ENCODE data around the gene PTPN9.
A peak's percentile ranks its signal among the peaks of the same experiment; 100 is the strongest.
"Not testable (repeated sequence)": the region's sequence is repeated elsewhere in the genome, so short reads cannot be mapped to it uniquely, and the experiment has no call there.

Gene PTPN9

DNA sequence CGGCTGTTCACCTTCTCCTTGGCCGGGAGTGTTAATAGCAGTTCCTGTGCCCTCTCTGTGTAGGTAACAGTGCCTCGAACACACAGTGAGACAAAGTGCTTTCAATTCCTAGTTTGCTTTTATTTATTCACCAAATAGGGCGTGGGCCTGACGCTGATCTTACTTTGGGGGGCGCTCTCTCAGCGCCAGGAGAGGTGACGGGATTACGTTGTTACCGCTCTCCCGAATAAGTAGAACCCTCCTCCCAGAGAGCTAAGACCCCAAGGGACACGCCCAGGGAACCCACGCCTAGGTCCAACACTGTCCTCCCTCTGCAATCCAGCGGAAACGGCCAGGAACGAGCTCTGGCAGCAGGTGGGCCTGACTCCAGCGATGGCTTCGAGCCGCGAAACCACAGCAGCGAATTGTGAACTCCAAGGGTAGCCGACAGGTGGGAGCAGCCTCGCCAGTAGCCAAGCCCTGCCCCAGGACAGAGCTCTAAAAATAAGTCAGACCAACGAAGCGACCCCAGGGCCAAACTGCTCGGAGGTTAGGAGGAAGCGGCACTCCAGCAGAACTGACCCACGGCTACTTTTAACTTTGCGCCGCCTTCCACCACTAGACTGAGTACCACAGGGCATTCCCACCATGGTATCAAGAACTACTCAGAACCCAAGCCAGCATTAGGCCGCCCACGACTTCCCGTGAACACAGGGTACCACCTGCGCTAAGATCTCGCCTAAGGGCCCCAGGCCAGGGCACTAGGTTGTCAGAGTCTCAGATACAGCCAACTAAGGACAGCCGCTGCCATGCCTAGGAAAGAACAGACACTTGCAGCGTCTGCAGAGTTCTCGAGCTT, 126.0 kb downstream of the PTPN9 start:
- DNase-seq: peak; percentile 68 to 82

GRCh38 chr15:75452364-75452864, 126.7 kb downstream of the PTPN9 start:
- peak; percentile 65 to 84 for DNase-seq

- DNase-seq: peak; percentile 100
Measured at GRCh38 chr15:75451674-75452363, 127.3 kb downstream of the PTPN9 start, which contains the start of gene SIN3A. SIN3A (minus strand) TSS chr15:75451690; CDS start chr15:75430375, 21,315 bp downstream.

DNA sequence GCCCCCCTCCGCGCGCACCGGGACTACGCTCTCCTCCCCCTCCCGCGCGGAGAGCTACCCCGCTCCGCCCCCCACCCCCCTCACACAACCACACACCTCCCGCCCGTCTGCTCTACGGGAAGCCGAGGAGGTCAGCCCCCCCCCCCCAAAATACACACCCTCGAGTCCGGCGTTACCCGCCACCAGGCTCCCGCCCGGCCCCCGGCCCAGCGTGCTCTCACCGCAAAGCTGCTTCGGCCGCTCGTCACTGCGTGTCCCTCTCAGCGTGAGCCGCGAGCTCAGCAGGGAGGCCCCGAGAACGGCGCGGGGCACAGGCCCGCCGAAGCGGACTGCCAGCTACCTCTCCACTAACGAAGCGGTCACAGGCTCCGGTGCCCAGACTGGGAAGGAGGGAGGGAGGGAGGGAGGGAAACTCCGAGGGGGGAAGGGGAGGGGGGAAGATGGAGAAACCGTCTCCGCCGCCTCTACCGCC, 127.9 kb downstream of the PTPN9 start:
- no peak for DNase-seq

GRCh38 chr15:75450307-75451201, 128.6 kb downstream of the PTPN9 start:
- DNase-seq: peak; percentile 96 to 98

GRCh38 chr15:75449585-75450306, 129.4 kb downstream of the PTPN9 start:
- no peak for DNase-seq

DNA sequence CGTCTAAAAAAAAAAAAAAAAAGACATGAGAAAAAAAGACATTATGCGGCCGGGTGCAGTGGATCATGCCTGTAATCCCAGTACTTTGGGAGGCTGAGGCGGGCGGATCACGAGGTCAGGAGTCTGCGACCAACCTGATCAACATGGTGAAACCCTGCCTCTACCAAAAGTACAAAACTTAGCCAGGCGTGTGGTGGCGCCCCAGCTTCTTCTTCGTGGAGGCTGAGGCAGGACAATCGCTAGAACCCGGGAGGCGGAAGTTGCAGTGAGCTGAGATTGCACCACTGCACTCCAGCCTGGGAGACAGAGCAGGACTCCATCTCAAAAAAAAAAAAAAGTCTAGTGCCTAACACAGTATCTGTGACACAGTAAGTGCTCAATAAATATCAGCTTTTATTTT, 130.9 kb downstream of the PTPN9 start:
- not testable (repeated sequence) for DNase-seq

DNA sequence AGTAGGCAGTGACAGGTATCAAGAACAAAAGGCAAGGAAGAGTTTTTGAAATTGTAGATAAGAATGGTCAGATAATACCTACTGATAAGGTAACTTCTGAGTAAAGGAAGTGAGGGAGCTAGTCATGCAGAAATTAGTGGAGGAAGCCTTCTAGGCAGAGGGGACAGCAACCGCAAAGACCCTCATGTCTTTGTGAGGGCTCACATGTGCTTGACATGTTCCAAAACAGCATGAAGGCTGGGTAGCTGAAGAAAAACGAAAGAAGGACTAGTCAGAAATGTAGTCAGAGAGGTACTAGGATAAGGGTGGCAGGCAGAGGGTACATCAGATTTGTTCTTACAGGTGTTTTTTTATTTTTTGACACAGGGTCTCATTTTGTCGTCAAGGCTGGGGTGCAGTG, 133.0 kb downstream of the PTPN9 start:
- no peak for DNase-seq

DNA sequence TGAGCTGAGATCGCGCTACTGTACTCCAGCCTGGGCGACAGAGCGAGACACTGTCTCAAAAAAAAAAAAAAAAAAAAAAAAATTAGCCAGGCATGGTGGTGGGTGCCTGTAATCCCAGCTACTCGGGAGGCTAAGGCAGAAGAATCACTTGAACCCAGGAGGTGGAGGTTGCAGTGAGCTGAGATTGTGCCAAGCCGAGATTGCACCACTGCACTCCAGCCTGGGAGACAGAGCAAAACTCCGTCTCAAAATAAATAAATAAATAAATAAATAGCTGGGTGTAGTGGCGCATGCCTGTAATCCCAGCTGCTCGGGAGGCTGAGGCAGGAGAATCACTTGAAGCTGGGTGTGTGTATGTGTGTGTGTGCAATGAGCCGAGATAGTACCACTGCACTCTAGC, 133.8 kb downstream of the PTPN9 start:
- not testable (repeated sequence) for DNase-seq

GRCh38 chr15:75443972-75444453, 135.1 kb downstream of the PTPN9 start:
- DNase-seq: not testable (repeated sequence)

- no peak for DNase-seq
Measured at GRCh38 chr15:75437721-75438120, 141.4 kb downstream of the PTPN9 start.

- DNase-seq: no peak
Measured at GRCh38 chr15:75436881-75437280, 142.2 kb downstream of the PTPN9 start.

GRCh38 chr15:75431682-75432081, 147.4 kb downstream of the PTPN9 start:
- DNase-seq: no peak

GRCh38 chr15:75431270-75431669, 147.8 kb downstream of the PTPN9 start:
- no peak for DNase-seq

DNA sequence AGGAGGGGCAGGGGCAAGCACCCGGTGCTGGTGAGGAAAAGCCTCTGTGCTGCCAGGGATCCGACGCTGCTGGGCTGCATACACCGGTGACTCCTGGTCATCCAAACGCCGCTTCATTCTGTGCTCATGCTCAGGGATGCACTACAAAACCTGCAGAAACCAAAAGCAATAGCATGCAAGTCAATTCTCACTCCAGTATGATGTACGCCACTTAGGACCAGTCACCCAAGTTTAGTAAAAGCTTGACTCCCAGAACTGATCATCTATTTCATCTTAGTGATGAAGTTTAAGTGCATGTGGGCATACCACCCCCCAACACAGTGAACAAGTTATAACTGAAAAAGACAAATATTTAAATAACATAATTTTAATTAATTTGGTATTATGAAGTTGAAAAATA, 148.9 kb downstream of the PTPN9 start:
- no peak for DNase-seq

DNA sequence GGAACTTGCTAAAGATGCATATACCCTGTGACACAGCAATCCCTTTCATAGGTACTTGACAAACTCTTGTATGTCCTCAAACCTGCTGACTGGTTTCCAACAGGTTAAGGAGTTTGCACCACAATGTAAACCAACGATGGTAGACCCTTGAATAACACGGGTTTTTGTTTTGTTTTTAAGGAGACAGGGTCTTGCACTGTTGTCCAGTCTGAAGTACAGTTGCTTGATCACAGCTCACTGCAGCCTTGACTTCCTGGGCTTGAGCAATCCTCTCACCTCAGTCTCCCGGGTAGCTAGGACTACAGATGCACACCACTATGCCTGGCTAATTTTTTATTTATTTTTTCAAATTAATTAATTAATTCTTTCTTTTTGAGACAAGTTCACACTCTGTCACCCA, 151.0 kb downstream of the PTPN9 start:
- DNase-seq: no peak

DNA sequence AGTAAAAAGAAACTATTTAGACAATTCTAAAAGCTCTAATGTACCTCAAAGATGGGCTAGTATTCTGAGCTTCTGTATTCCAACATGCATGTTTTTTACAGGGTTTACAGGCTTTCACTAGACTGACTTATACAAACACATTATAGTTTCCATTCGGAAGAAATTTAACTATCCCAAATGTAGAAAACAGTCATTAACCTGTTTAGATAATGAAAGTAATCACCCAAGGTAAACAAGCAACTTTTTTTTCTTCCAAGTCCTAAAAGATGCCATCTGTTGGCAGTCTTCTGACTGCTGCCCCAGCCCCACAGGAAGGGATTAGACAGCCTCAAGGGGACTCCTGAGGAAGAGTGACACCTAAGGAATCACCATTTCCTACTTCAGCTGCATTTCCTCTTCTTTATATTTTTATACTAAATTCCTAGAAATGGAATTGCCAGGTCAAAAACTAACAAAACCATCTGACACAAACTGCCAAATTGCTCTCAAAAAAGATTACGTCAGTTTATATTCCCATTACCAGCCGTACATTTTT, 153.1 kb downstream of the PTPN9 start:
- DNase-seq: peak in 1 of 2 experiments; percentile 53

DNA sequence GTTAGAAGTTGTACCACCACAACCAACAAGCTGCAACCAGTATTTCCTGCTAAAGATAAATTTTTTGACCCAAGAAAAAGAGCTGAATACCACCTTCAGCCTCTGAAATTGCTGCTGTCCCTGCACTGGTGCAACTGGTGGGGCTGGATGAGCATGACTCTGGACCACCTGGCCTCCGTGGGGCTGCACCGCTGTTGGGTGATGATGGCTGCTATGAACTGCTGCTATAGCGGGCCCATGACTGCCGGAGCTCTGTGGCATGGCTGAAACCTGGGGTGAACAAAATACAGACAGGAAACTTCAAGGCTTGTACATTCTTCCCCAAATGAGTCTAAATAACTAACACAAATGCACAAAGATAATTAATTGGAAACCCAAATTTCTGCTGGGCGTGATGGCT, 156.6 kb downstream of the PTPN9 start:
- DNase-seq: no peak

GRCh38 chr15:75420698-75421097, 158.4 kb downstream of the PTPN9 start:
- no peak for DNase-seq

DNA sequence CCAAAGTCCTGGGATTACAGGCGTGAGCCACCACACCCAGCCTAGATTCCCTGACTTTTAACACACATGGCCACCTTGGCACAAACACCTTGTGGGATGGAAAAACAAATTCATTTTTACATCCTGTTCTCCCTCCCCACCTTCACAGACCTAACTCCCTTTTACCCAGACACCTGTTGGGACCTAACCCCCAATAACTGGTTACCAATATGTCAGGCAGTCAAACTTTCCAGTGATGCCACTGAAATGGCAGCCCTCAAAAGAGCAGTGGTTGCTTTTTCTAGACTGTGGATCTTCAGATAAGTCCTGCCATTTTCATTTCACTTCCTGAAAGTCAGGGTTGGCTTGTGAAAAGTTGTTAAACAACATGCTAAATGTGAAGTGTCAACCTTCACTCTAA, 162.5 kb downstream of the PTPN9 start:
- DNase-seq: no peak
